LNCaP clone FGC (cell line): ENCODE results near the gene MYL12B.

Experiments used
- DNase-seq: peaks from one replicate; pipeline ENCODE4 v3.0.0-alpha.2; 2011; ENCODE audit warnings: low read depth
- H3K4me3 ChIP-seq: 2 replicates; pipeline ENCODE4 v1.5.1; 2011; ENCODE audit warnings: mild to moderate bottlenecking, low read depth, low read length, control low read depth
- TF ChIP-seq, protein P1 (sequence below): IDR thresholded peaks from 2 replicates; pipeline ENCODE4 v1.5.1; 2012; ENCODE audit warnings: mild to moderate bottlenecking; ENCODE audit not compliant: control insufficient read depth, insufficient read depth; ENCODE audit errors: extremely low read depth

MYL12B gene

DNA sequence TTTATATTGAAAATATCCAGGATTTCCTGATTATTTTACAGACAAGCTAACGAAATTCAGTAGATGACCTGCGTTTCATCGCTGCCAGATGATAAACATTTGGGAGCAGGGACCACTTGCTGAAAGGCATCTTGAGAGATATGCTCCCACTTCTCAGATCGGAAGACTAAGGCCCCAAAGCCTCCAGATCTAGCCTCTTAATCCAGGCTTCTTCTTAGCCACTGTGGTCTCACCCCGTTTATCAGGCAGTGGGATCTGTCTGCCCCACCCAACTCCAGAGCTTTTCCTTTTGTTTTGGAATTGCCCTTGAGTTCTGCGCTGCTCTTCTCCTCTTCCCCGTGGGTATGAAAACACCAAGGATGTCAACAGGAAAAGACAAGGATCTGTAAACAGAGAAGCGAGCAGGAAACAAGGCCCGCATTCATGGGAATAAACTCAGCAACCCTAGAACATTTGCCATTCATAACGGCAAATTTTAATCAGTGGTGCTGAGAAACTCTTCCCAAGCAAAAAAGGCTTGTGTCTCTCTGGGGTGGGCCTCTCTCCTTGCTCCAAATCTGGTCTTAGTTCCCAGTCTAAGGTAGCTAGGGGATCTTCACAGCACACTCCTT lies 21.4 kb downstream of the MYL12B start:
- TF ChIP-seq, protein P1, sequence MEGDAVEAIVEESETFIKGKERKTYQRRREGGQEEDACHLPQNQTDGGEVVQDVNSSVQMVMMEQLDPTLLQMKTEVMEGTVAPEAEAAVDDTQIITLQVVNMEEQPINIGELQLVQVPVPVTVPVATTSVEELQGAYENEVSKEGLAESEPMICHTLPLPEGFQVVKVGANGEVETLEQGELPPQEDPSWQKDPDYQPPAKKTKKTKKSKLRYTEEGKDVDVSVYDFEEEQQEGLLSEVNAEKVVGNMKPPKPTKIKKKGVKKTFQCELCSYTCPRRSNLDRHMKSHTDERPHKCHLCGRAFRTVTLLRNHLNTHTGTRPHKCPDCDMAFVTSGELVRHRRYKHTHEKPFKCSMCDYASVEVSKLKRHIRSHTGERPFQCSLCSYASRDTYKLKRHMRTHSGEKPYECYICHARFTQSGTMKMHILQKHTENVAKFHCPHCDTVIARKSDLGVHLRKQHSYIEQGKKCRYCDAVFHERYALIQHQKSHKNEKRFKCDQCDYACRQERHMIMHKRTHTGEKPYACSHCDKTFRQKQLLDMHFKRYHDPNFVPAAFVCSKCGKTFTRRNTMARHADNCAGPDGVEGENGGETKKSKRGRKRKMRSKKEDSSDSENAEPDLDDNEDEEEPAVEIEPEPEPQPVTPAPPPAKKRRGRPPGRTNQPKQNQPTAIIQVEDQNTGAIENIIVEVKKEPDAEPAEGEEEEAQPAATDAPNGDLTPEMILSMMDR = no peak
- H3K4me3 ChIP-seq = no peak overlapping the region
- DNase-seq = no peak

DNA sequence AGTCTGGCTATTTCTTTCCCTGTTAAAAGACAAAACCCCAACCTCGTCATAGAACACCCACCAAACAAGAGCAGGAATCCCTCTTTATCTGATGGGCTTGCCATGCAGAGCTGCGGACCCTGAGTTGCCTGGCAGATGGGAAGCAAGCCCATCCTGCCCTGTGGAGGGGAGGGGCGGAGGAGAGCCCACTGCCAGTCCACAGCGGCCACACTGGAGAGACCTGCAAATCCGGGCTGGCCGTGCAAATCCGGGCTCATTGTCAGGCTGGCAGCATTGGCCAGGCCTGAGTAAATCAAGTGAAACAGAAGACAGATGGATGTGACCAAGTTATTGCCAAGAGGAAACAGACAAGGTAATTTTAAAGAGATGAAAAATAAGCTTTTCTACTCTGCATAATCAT lies 22.0 kb downstream of the MYL12B start:
- DNase-seq = no peak
- TF ChIP-seq, protein P1 = no peak
- no peak overlapping the region for H3K4me3 ChIP-seq

DNA sequence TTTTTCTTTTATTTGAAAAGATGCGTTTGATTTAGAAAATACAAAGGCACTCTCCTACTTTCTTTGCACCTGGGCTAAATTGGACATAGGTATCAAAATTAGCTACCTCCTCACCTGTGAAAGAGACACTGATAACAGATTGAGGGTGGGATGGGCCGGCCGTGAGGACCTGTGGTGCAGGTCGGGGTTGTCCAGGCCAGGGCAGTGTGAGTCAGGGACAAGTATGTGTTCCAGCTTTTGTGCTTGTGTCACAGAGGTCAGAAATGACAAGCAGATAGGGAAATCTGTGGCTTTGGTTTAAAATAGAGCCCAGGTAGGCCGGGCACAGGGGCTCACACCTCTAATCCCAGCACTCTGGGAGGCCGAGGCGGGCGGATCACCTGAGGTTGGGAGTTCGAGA lies 22.6 kb downstream of the MYL12B start:
- TF ChIP-seq, protein P1 = no peak
- H3K4me3 ChIP-seq = no peak overlapping the region
- no peak for DNase-seq

DNA sequence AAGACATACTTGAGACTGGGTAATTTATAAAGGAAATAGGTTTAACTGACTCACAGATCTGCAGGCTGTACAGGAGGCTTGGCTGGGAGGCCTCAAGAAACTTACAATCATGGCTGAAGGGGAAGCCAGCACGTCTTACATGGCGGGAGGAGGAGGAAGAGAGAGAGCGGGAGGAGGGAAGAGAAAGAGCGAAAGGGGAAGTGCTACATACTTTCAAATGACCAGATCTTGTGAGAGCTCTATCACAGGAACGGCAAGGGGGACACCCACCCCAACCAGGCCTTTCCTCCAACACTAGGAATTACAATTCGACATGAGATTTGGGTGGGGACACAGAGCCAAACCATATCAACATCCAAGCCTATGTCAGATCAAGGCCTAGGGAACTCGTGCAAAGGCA lies 24.2 kb downstream of the MYL12B start:
- no peak for DNase-seq
- TF ChIP-seq, protein P1 = no peak

DNA sequence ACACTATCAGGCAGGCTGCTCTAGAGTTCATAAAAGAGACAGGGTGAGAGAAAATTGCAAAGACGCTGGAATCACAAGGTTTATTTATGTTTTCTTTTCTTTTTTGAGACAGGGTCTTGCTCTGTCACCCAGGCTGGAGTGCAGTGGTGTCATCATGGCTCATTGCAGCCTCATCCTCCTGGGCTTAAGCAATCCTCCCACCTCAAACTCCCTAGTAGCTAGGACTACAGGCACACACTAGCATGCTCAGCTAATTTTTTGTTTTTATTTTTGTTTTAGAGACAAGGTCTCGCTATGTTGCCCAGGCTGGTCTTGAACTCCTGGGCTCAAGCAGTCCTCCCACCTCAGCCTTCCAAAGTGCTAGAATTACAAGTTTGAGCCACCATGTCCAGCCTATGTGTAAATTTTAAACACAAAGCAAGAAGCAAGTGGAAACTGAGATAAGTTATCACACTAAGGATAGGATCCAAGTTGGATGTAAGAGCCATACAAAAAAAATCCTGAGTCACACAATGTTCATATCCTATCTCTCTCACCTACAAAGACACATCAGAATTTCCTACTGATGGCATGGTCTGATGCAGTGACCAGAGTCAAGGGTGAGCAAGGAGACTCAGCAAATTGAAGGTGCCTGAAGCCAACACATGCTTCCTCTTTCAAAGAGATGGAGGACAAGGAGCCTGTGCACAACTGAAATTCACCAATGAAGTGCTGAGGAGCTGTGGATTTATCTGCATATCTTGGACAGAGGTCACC lies 31.4 kb downstream of the MYL12B start:
- TF ChIP-seq, protein P1 = no peak
- no peak overlapping the region for H3K4me3 ChIP-seq
- no peak for DNase-seq

More for the DNA sequence above, 24.2 kb downstream of the MYL12B start:
- H3K4me3 ChIP-seq = no peak overlapping the region

DNA sequence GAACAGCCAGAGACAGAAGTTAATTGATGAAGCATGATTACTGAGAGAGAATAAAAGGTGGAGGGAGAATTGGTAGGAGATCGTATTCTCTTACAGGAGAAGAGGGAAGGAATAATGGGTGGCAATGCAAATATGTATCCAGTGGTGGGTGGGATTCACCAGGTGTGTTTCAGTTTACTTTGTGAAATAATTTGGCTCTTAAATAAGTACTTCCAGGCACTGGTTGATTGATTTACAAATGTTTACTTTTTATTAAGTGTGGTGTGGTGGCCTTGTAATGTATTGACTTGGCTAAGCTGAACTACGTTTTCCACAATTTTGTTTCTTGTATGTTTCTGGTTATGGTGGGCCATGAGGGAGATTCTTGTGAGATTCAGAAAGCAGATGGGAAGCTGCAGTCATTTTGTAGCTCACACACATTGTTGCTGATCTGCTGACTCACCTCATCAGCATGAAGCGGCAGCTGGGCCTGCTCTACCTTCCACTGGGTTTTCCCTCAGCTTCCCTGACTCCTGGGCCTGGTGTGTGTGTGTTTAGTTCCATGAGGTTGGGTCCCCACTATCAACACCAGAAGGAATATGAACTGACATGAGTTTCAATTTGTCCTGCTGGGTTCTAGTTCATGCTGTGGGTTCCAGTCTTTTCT lies 32.6 kb downstream of the MYL12B start:
- TF ChIP-seq, protein P1 = no peak
- no peak overlapping the region for H3K4me3 ChIP-seq
- DNase-seq = no peak
